HG03045 (cell line): Measurements from ENCODE around the gene GPA33.

Experiments used
- ATAC-seq: cut with Tn5 transposase; IDR thresholded peaks from one replicate; pipeline ENCODE4 v1.9.1; 2021; ENCODE audit warnings: mild to moderate bottlenecking, moderate library complexity; ENCODE audit not compliant: unreplicated experiment

GPA33 gene, protein sequence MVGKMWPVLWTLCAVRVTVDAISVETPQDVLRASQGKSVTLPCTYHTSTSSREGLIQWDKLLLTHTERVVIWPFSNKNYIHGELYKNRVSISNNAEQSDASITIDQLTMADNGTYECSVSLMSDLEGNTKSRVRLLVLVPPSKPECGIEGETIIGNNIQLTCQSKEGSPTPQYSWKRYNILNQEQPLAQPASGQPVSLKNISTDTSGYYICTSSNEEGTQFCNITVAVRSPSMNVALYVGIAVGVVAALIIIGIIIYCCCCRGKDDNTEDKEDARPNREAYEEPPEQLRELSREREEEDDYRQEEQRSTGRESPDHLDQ

DNA sequence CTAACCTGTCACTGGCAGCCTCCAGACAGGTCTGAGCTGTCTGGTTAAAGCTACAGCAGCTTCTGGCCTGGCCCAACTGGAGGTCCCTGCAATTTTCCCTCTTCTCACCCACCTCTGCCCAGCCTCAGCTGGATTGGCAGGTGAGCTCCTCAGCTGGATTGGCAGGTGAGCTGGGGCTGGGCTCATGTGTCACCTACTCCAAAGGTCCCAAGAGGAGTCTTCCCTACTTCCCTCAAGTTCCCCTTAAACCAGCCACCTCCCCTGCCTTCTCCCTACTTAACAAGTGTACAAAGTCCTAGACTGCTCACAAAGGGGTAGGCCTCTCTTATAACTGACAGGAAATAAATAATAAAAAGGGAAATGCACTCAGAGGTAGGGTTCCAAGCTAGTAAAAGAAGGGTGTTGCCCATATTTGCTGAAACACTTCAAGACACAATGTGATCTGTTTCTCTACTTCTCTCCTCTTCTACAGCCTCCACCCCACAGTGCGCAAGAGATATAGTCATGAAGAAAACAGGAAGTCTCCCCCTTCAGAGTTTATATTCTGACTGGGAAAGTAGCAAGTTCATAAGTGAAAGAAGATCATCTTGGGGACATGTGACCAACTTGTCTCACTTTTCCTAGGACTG is at the start of gene GPA33:
Gene GPA33 (minus strand): TSS at position 64 of the 629 bp plus-strand sequence. CDS start 90 bp downstream, outside the sequence.
- ATAC-seq = no peak

DNA sequence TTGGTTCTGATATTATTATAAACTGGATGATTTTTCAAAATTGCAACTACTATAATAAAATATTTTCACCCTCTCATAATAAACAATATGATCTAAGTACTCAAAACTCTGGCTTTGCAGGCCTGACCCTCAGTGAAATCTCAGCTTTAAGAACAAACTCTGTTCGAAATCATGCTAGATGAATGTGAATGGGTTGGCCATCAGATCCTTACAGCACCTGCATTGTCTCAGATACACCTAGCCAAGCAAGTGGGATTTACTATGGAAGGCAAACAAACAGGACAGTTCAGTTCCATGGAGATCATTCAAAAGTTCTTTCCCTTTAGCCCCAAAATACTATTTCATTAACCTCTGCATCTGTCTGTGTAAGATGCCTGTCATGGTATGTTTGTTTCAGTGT is 48.5 kb upstream of the GPA33 start:
- no peak for ATAC-seq

DNA sequence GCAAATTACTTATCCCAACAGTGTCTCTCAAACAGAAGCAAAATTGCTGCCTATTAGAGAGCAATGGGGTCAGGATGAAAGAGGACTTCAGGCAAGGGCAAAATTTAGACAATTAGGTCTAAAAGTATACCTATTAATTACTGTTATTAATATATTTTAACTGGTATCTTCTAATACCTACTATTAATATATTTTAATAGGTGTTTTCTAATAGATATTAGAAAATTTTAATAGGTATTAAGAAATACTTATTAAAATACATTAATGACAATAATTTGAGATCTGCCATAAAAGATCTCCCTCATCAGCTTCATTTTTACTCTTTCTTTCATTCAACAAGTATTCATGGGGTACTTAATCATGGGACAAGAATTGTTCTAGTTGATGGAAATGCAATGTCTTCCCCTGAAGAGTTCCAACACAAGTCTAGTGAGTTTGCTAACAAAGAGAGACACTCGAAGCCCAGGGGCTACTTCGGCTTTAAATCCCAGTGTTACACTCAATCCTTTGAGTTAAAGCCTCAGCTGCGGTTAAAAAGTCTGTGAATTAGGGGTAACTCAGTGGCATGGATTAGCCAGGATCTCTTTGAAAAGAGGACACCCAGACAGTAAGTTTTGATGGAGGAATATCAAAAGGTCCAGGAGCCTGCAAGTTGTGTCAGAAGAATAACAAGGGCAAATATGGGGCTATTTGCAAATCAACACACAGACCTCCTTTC is 47.8 kb upstream of the GPA33 start:
- ATAC-seq = no peak

DNA sequence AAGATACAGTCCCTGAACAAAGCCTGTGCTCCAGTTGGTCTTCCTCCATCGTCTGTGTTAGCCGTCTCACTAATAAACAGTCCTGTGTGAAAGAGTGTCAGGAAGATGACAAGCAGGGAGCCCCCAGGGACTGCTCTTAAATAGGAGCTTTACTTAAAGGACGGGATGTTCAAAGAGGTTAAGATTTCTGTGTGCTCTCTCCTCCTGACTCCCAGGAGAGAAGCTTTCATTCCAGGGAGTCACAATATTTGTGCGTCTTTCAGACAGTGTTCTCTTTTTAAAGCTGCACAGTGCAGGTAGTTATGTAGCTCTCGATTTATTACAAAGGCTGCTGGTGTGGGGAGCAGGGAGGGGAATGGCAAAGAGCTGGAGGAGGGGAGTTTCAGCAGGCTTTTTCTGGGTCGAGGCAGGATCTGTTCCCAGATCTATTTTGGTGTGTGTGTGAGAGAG is 47.2 kb upstream of the GPA33 start:
- ATAC-seq = no peak

DNA sequence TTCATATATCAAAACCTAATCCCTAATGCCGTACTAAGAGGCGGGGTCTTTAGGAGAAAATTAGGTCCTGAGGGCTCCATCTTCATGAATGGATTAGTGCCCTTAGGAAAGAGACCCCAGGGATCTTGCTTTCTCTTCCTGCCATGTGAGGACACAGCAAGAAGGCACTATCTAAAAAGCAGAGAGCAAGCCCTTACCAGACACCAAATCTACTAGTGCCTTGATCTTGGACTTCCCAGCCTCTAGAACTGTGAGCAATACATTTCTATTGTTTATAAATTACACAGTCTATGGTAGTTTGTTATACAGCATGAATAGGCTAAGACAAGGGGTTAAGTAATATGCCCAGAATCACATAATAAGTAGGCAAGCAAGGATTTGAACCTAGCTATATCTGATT is 46.6 kb upstream of the GPA33 start:
- no peak for ATAC-seq

DNA sequence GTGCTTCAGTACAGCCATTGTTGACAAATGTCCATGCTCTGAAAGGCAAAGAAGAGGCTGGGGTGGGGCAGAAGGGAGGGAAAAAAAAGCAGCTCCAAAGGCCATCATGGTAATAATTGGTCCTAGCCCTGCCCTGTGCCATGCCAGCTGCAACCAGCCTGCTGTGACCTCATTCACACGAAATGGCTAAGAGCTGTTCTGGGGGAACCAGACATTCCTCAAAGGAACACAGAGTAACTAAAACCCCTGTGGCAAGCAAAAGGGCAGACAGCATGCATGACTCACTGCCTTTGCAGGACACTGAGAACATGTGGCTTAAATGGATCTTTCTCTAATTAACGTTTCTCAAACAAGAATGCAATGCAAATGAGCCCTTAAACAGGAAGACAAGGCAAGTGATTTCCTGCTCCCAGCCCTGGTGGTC is 46.0 kb upstream of the GPA33 start:
- no peak for ATAC-seq

DNA sequence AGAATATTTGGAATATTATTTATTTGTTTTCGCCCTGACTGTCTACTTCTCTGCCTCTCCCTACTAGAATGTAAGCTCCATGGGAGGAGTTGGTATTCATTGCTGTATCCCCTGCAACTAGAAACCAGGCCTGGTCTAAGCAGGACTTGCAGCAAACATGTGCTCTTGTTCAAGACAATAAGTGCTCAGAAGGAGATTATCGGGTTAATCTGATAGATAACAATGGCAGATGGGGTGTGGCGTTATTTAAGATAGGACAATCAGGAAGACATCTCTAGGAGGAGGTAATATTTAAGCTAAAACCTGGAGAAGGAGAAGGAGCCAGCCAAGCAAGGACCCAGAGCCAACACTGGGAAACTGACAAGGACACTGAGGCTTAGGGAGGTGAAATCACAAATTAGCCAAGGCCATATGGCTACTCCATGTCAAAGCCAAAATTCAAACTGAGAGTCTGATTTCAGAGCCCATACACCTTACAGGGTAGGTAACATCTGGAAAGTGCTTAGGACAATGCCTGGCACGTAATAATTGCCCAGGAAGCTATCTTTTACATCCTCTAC is 45.2 kb upstream of the GPA33 start:
- ATAC-seq = no peak

DNA sequence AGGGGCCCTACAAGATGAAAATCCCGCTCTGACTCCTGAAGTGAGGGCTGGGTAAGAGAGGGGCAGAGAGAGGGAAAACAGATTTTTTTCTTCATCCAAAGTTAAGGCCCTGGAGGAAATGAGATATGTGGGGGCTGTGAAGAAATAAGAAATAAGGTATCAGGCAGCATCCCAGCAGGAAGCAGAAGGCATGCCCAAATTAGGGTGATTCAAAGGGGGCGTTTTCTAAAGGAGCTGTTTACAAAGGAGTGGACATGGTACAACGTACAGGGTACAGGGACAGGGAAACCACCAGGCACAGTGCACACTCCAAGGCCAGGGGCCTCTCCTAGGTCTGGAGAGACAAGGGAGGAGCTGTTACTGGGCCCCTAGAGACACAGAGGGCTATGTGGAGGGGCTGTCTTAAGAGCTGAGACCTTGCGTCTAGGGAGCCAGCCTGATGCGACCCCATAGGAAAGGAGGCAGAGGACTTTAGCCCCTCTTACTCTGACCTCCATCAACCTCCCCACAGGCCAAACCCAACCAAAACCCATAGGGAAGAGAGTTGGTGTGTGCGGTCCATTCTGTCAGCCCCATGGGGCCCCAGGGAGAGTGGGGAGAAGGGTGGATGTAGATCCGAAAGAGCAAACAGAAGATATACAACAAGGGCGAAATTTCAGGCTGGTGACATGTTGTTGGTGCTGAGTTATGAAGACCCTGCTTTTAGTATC is 42.3 kb upstream of the GPA33 start:
- ATAC-seq = no peak

DNA sequence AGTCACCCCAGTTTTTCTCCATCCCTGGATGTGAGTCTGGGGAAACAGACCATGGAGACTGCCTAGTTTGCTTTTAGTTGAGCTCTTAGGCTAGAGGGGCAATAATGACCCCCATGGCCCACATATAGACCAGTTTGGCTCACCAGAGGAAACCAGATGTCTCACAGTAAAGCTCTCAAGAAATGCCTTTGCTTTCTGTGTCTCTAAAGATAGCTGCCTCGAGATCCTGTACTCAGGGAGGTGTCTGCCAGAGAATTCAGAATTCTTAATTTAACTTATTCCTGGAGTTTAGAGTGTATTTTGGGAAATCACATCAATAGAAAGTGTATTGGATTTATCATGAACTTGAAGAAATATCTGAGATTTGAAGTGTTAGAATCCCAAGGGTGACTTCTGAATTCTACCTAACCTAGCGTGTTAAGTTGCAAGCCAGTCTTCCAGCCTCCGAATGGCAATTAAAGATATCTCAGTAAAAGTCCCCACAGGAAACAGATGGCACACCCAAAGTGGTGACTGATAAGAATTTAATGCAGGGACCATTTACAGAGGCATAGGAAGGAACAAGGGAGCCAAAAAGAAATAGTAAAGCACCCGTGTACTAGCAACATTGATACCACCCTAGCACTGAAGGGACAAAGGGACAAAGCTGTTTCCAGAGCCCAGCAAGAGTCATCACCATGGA is 40.8 kb upstream of the GPA33 start:
- ATAC-seq = no peak

DNA sequence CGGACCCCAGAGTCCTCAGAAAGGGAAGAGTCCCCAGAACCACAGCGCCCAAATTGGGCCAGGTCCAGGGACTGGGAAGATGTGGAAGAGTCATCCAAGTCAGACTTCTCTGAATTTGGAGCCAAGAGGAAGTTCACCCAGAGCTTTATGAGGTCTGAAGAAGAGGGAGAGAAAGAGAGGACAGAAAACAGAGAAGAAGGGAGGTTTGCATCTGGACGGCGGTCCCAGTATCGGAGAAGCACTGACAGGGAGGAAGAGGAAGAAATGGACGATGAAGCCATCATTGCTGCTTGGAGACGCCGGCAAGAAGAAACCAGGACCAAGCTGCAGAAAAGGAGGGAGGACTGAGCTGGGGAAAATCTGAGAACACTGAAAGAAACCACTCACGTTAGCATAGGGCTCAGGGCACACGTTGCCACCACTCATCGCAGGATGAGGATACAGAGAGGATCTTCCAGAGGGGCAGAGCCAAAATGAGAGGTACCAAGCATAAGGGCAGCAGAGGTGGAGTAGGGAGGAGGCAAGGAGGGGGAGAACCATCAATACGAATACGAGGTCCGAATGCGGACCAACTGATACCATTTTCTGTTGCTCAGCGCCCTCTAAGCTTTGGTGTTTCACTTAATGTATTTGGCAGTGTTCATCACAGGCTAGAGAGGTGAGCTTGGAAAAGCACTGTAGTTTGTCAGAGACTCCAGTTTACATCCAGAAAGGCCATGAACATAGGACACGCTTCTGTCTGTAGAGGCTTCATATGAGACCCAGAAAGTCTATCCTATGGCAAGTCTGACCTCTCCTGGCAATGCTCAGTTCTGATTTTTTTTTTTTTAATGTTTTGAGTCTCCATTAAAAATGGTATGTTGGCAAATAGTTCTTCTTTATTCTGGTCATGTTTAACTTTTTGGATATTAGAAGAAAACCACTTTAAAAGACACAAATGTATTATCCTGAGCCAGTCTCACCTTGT is 38.4 kb upstream of the GPA33 start:
- no peak for ATAC-seq

DNA sequence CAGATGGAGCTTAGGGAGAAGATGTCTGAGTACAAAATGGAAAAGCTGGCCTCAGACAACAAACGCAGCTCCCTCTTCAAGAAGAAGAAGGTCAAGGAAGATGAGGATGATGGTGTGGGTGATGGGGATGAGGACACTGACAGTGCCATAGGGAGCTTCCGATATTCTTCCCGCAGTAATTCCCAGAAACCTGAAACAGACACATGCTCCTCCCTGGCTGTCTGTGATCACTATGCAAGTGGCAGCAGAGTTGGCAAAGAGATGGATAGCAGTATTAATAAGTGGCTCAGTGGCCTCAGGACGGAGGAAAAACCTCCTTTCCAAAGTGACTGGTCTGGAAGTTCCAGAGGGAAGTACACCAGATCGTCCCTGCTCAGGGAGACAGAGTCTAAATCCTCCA is 37.5 kb upstream of the GPA33 start:
- no peak for ATAC-seq

DNA sequence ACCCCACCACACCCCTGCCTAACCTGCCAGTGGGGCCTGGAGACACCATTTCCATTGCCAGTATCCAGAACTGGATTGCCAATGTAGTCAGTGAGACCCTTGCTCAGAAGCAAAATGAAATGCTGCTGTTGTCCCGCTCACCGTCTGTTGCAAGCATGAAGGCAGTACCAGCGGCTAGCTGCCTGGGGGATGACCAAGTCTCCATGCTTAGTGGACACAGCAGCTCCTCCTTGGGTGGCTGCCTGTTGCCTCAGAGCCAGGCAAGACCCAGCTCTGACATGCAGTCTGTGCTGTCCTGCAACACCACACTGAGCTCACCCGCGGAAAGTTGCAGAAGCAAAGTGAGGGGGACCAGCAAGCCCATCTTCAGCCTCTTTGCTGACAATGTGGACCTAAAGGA is 37.1 kb upstream of the GPA33 start:
- no peak for ATAC-seq

DNA sequence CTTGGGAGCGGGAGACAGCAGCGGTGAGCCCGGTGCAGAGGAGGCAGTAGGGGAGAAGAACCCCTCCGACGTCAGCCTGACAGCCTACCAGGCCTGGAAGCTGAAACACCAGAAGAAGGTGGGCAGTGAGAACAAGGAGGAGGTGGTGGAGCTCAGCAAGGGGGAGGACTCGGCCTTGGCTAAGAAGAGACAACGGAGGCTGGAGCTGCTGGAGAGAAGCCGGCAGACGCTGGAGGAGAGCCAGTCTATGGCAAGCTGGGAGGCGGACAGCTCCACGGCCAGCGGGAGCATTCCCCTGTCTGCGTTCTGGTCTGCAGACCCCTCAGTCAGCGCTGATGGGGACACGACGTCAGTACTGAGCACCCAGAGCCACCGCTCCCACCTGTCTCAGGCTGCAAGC is 36.6 kb upstream of the GPA33 start:
- ATAC-seq = no peak

DNA sequence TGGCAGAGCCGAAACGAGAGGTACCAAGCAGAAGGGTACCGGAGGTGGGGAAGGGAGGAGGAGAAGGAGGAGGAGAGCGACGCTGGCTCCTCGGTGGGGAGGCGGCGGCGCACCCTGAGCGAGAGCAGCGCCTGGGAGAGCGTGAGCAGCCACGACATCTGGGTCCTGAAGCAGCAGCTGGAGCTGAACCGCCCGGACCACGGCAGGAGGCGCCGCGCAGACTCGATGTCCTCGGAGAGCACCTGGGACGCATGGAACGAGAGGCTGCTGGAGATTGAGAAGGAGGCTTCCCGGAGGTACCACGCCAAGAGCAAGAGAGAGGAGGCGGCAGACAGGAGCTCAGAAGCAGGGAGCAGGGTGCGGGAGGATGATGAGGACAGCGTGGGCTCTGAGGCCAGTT is 36.1 kb upstream of the GPA33 start:
- no peak for ATAC-seq

DNA sequence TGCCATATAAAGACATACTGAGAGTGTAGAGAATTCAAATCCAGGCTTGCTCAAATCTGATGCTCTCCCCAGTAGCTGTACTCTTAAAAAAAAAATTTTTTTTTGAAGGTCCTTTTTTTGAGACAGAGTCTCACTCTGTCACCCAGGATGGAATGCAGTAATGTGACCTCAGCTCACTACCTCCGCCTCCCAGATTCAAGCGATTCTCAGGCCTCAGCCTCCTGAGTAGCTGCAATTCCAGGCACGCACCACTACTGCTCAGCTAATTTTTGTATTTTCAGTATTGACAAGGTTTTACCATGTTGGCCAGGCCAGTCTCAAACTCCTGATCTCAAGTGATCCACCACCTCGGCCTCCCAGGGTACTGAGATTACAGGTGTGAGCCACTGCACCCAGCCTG is 32.4 kb upstream of the GPA33 start:
- no peak for ATAC-seq

DNA sequence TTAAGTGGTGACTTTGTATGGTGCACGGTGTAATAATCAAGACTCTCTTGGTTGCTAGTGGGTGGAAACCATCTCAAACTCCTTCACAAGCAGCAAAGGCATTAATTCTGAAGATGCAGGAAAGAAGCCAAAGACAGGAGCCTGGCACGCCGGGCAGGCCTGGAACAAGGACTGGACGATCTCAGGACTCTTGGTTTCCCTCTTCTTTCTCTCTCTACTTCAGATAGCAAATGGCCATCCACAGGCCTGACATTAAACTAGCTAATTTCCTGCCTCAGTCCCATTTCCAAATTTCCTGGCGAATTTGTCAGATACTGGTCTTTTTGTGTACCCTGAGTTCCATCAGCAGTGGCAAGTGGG is 31.9 kb upstream of the GPA33 start:
- no peak for ATAC-seq

DNA sequence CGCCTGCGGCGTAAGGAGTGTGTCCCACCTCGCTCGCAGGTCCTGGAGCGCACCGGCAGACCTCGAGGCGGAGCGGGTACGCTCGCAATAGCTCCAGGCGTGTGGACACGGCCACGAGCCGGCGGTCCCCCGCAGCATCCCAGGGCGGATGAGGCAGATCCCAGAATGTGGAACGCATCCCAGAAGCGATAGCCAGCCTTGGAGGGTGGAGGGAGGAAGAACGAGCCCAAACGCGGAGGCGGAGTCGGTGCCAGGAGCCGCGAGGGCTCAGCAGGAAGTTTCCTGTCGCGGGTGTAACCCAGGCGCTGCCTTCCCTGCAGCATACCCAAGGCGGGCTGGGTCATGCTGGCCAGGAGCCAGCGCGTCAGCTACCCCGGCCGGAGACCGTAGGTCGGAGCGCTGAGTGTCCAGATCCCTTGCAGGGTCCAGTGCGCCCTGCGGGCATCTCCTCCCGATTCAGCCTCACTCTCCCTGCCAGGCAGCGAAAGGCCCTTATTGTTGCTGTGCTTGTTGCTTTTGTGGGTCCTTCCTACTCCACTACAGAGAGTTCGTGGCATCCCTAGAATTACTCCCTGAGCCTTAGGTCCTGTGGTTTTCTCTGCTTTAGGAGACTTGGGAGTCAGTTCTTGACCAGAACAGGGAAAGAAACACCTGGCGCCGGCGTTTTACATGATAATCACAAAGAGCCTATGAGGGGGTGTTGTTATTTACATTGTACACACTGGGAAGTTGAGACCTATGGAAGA is 31.4 kb upstream of the GPA33 start:
- no peak for ATAC-seq

DNA sequence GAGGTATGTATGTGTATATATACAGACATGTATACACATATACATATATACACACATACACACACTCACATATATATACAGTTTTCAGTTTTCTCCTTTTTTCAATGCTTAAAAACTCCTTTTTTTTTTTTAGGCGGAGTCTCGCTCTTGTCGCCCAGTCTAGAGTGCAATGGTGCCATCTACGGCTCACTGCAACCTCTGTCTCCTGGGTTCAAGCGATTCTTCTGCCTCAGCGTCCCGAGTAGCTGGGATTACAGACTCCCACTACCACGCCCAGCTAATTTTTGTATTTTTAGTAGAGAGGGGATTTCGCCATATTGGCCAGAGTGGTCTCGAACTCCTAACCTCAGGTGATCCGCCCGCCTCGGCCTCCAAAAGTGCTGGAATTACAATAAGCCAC is 30.7 kb upstream of the GPA33 start:
- no peak for ATAC-seq

DNA sequence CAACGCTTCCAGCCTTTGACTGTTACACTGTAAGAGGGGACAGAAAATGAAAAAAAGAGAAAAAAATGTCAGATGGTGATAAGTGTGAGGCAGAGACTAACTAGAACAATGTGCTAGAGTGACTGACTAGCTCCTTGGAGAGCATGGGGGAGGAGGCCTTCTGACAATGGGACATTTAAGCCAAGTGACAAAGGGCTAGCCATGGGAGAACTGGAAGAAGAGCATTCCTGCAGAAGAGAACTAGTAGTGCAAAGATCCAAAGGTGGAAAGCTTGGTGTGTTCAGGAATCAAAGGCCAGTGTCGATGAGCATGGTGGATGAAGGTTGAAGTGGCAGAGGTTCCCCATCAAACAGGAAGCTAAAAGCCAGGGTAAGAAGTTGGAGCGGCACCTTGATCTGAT is 29.5 kb upstream of the GPA33 start:
- no peak for ATAC-seq
